OCI-LY7 (cell line): ENCODE data around the gene KCNIP4.

Experiments used
- CTCF ChIP-seq: fragments of 200-600 bp; sonication (generic); conservative IDR thresholded peaks from 2 replicates; pipeline ENCODE4 v1.5.1; 2014; ENCODE audit warnings: mild to moderate bottlenecking, antibody characterized with exemption, low read length, moderate library complexity, mixed read lengths
- EZH2phosphoT487 ChIP-seq: fragments of 200-600 bp; sonication (generic); IDR thresholded peaks from 2 replicates; pipeline ENCODE4 v1.6.1; 2018; ENCODE audit warnings: low read depth, borderline replicate concordance, mild to moderate bottlenecking, mixed run types, antibody characterized with exemption, low read length, moderate library complexity, mixed read lengths

GRCh38 chr4:21890231-21890630, 58.3 kb downstream of the KCNIP4 start:
- TF ChIP-seq CTCF = no peak
- TF ChIP-seq EZH2phosphoT487 = no peak
